HAP-1 (cell line): ENCODE measurements around the gene HACD3.

Source experiments
- DNase-seq, 2 experiments: peaks; one replicate each; pipeline ENCODE4 v3.0.0-alpha.2; 2016 to 2020; ENCODE audit warnings: low spot score in 2 of 2
- H3K27me3 ChIP-seq: fragments of 250-450 bp; sonication (Bioruptor Pico); 2 replicates; pipeline ENCODE4 v1.5.1; 2020; ENCODE audit warnings: low read depth, mild to moderate bottlenecking, moderate library complexity
- H3K36me3 ChIP-seq: fragments of 250-450 bp; sonication (Bioruptor Pico); replicated peaks from 2 replicates; pipeline ENCODE4 v1.5.1; 2020; ENCODE audit warnings: mild to moderate bottlenecking
- H3K4me1 ChIP-seq: fragments of 250-450 bp; sonication (Bioruptor Pico); 2 replicates; pipeline ENCODE4 v1.5.1; 2020; ENCODE audit warnings: mild to moderate bottlenecking
- H3K4me3 ChIP-seq: fragments of 250-450 bp; sonication (Bioruptor Pico); 2 replicates; pipeline ENCODE4 v1.5.1; 2020; ENCODE audit warnings: mild to moderate bottlenecking, moderate library complexity
- H3K9me3 ChIP-seq: fragments of 250-450 bp; sonication (Bioruptor Pico); 2 replicates; pipeline ENCODE4 v1.5.1; 2020; ENCODE audit warnings: mild to moderate bottlenecking, moderate library complexity
- in situ Hi-C: fragments of 300-500 bp; cut with MboI; formaldehyde crosslinking; loops from 3 replicates; pipeline ENCODE4 v1.14.3; 2020; ENCODE audit warnings: low sequenced_read_pairs, inconsistent platforms, mixed read lengths

HACD3 gene

DNA sequence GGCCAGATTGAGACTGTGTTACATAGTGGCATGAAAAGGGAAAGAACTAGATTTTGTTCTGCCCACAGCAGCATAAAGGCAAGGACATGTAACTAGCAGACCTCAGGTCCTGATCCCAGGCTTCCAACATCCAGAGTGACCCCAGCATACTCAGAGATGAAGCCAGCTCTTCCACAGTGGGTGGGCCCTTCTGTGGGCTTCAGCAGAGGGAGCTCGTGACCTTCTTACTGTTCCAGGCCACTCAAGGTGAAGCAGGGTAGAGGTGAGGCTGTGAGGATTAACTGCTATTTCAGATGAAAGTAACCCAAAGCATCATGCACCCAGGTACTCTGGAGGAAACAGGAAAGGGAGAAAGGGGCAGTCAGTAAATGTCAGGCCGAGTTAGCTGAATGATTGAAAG lies 90.6 kb downstream of the HACD3 start:
- H3K27me3 ChIP-seq = no peaks in the 10 kb centered on the region
- in situ Hi-C loops = no loop called here
- no peaks in the 10 kb centered on the region for H3K9me3 ChIP-seq
- H3K36me3 ChIP-seq = no peaks in the 10 kb centered on the region
- no peak overlapping the region for H3K4me3 ChIP-seq
- no peaks in the 10 kb centered on the region for H3K4me1 ChIP-seq
- DNase-seq = no peak

- Histone ChIP-seq H3K9me3 (no peaks in the 10 kb centered on the region), H3K4me1 (no peaks in the 10 kb centered on the region), H3K36me3 (no peaks in the 10 kb centered on the region), H3K27me3 (no peaks in the 10 kb centered on the region), H3K4me3 (no peak within 1 kb of the TSS)
- DNase-seq = no peak
- in situ Hi-C loops = no loop called here
Observed at GRCh38 chr15:65621638-65622037, 91.4 kb downstream of the HACD3 start, which contains the start of gene SLC24A1. Gene SLC24A1, plus strand, starts transcription at chr15:65621938. Its CDS starts 2,143 bp downstream, at chr15:65624081.

DNA sequence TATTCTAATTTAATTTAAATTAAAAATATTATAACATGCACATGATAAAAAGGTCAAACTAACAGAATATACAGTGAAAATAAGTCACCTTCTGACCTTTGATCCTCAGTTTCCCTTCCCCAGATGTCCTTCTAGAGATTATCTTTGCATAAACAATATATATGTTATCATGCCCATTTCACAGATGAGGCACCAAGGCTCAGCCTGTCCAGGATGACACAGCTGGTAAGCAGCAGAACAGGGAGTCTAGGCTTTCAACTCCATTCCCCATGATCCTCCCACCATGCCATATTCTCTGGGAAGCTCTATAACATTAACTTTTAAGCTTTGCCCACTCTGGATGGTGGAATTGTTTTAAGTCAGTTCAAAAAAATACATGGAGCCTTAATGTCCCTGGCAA lies 92.8 kb downstream of the HACD3 start:
- Histone ChIP-seq H3K4me1 (no peaks in the 10 kb centered on the region), H3K27me3 (no peaks in the 10 kb centered on the region)

GRCh38 chr15:65626856-65627255 lies 96.6 kb downstream of the HACD3 start:
- H3K4me1 ChIP-seq = no peaks in the 10 kb centered on the region
- DNase-seq = no peak
- no peaks in the 10 kb centered on the region for H3K27me3 ChIP-seq
- no peaks in the 10 kb centered on the region for H3K9me3 ChIP-seq
- in situ Hi-C loops = no loop called here
- no peaks in the 10 kb centered on the region for H3K36me3 ChIP-seq
- H3K4me3 ChIP-seq = no peak overlapping the region

More for the DNA sequence above, 92.8 kb downstream of the HACD3 start:
- in situ Hi-C loops = no loop called here
- Histone ChIP-seq H3K9me3 (no peaks in the 10 kb centered on the region), H3K36me3 (no peaks in the 10 kb centered on the region), H3K4me3 (no peak overlapping the region)
- no peak for DNase-seq
